IMR-90 (cell line): ENCODE data around the gene TANGO2. TPM values are rescaled to one million over a fixed set of nuclear protein-coding genes. Genes with fewer than 3 reads are reported as not detected.

Experiments used
- ATAC-seq: fragments of 200-7000 bp; cut with Tn5 transposase; 2 replicates; pipeline ENCODE4 v1.9.1; 2020; ENCODE audit warnings: low read depth, mild to moderate bottlenecking, moderate library complexity
- BruUV-seq: library from RNA; stranded (reverse); fragments of 400-500 nt; replicated peaks from 2 replicates; lab custom pipeline; 2021; lab: Mats Ljungman, UMichigan
- CTCF ChIA-PET: fragments of 300-600 bp; formaldehyde crosslinking; extraction: SDS; loops from one replicate; lab custom pipeline; 2021; ENCODE audit warnings: antibody characterized with exemption; lab: Yijun Ruan, JAX
- POLR2A ChIA-PET: fragments of 300-600 bp; sonication (Branson Sonifier 250); formaldehyde crosslinking; loops from one replicate; lab custom pipeline; 2022; ENCODE audit warnings: antibody characterized with exemption; ENCODE audit not compliant: unreplicated experiment; lab: Charles Lee
- DNase-seq: peaks from one replicate; pipeline ENCODE4 v3.0.0; 2013
- H2AFZ ChIP-seq: replicated peaks from 2 replicates; pipeline ENCODE3; 2013; ENCODE audit warnings: low read length, mild to moderate bottlenecking; ENCODE audit not compliant: poor library complexity
- H2AK5ac ChIP-seq: 2 replicates; pipeline ENCODE4 v1.6.1; 2013; ENCODE audit warnings: low read depth, low read length, inconsistent platforms
- H2AK9ac ChIP-seq: replicated peaks from 2 replicates; pipeline ENCODE3; 2013; ENCODE audit warnings: mild to moderate bottlenecking, low read depth, low read length, moderate library complexity; ENCODE audit not compliant: poor library complexity
- H2BK120ac ChIP-seq: 2 replicates; pipeline ENCODE4 v1.6.1; 2013; ENCODE audit warnings: low read depth, low read length, inconsistent platforms
- H2BK15ac ChIP-seq: 3 replicates; pipeline ENCODE4 v1.6.1; 2013; ENCODE audit warnings: low read depth, low read length, inconsistent platforms
- H2BK20ac ChIP-seq: 2 replicates; pipeline ENCODE4 v1.6.1; 2013; ENCODE audit warnings: low read depth, mild to moderate bottlenecking, inconsistent platforms, low read length, moderate library complexity
- H2BK5ac ChIP-seq: 2 replicates; pipeline ENCODE4 v1.6.1; 2013; ENCODE audit warnings: mild to moderate bottlenecking, low read depth, low read length, inconsistent platforms; ENCODE audit not compliant: poor library complexity, severe bottlenecking
- H3K14ac ChIP-seq: replicated peaks from 2 replicates; pipeline ENCODE4 v1.6.1; 2013; ENCODE audit warnings: low read depth, low read length, inconsistent platforms
- H3K18ac ChIP-seq: 2 replicates; pipeline ENCODE4 v1.6.1; 2013; ENCODE audit warnings: low read depth, low read length, control low read depth
- H3K23ac ChIP-seq: 2 replicates; pipeline ENCODE4 v1.6.1; 2013; ENCODE audit warnings: low read depth, low read length, inconsistent platforms
- H3K27ac ChIP-seq: 2 replicates; pipeline ENCODE4 v1.5.1; 2013; ENCODE audit warnings: mild to moderate bottlenecking, control low read depth, low read length; ENCODE audit not compliant: insufficient read depth
- H3K27me3 ChIP-seq: 2 replicates; pipeline ENCODE4 v1.6.1; 2013; ENCODE audit warnings: low read length; ENCODE audit not compliant: control insufficient read depth, insufficient read depth
- H3K36me3 ChIP-seq: 2 replicates; pipeline ENCODE4 v1.6.1; 2013; ENCODE audit warnings: low read length, mixed read lengths; ENCODE audit not compliant: control insufficient read depth, insufficient read depth
- H3K4ac ChIP-seq: 2 replicates; pipeline ENCODE4 v1.6.1; 2013; ENCODE audit warnings: low read depth, low read length, inconsistent platforms
- H3K4me1 ChIP-seq: 2 replicates; pipeline ENCODE4 v1.6.1; 2013; ENCODE audit warnings: low read length, mixed read lengths; ENCODE audit not compliant: control insufficient read depth, insufficient read depth
- H3K4me2 ChIP-seq: 2 replicates; pipeline ENCODE4 v1.6.1; 2013; ENCODE audit warnings: low read depth, mild to moderate bottlenecking, control low read depth, low read length, moderate library complexity
- H3K4me3 ChIP-seq: 2 replicates; pipeline ENCODE4 v1.5.1; 2013; ENCODE audit warnings: low read depth, mild to moderate bottlenecking, control low read depth, low read length, moderate library complexity; ENCODE audit not compliant: insufficient read depth
- H3K56ac ChIP-seq: 2 replicates; pipeline ENCODE4 v1.6.1; 2013; ENCODE audit warnings: low read length, inconsistent platforms; ENCODE audit not compliant: insufficient read depth; ENCODE audit errors: extremely low read depth
- H3K79me1 ChIP-seq, 2 experiments: 2 replicates each; pipeline ENCODE4 v1.6.1; 2013; ENCODE audit warnings: low read length in 2 of 2, inconsistent platforms in 1 of 2, low read depth in 1 of 2
- H3K9ac ChIP-seq: 2 replicates; pipeline ENCODE4 v1.6.1; 2013; ENCODE audit warnings: low read depth, low read length, control low read depth
- H3K9me1 ChIP-seq: 2 replicates; pipeline ENCODE4 v1.6.1; 2013; ENCODE audit warnings: low read length, inconsistent platforms; ENCODE audit not compliant: insufficient read depth
- H3K9me3 ChIP-seq: 2 replicates; pipeline ENCODE4 v1.6.1; 2013; ENCODE audit warnings: low read length; ENCODE audit not compliant: control insufficient read depth, insufficient read depth
- H4K20me1 ChIP-seq: 2 replicates; pipeline ENCODE4 v1.6.1; 2013; ENCODE audit warnings: low read length, inconsistent platforms; ENCODE audit not compliant: insufficient read depth
- H4K5ac ChIP-seq: 2 replicates; pipeline ENCODE4 v1.6.1; 2013; ENCODE audit warnings: mild to moderate bottlenecking, low read depth, low read length, control low read depth
- H4K8ac ChIP-seq, 2 experiments: 2 replicates each; pipeline ENCODE4 v1.6.1; 2013; ENCODE audit warnings: low read depth in 2 of 2, low read length in 2 of 2, control low read depth in 1 of 2, inconsistent platforms in 1 of 2
- H4K91ac ChIP-seq: 2 replicates; pipeline ENCODE4 v1.6.1; 2013; ENCODE audit warnings: low read depth, low read length, inconsistent platforms; ENCODE audit not compliant: insufficient read depth
- BHLHE40 ChIP-seq: fragments of 150-350 bp; IDR thresholded peaks from 2 replicates; pipeline ENCODE4 v1.6.1; 2016; ENCODE audit warnings: mild to moderate bottlenecking, low read depth, low read length
- ELK1 ChIP-seq: fragments of 150-350 bp; IDR thresholded peaks from 2 replicates; pipeline ENCODE4 v1.6.1; 2016; ENCODE audit warnings: low read depth, mild to moderate bottlenecking, low read length, moderate library complexity, borderline replicate concordance
- NFE2L2 ChIP-seq: fragments of 150-350 bp; IDR thresholded peaks from 2 replicates; pipeline ENCODE4 v1.6.1; 2016; ENCODE audit warnings: low read depth, mild to moderate bottlenecking, low read length
- POLR2A ChIP-seq: IDR thresholded peaks from 2 replicates; pipeline ENCODE4 v1.6.1; 2012; ENCODE audit warnings: mild to moderate bottlenecking, low read depth, low read length
- RCOR1 ChIP-seq: IDR thresholded peaks from 2 replicates; pipeline ENCODE4 v1.6.1; 2012; ENCODE audit warnings: mild to moderate bottlenecking, low read length, improper control_type of control experiment; ENCODE audit not compliant: insufficient replicate concordance
- WGBS, 2 experiments: methylation state at CpG; one replicate each; pipeline versions ENCODE4 v1.1.5 to v1.1.7; 2013; ENCODE audit warnings: missing lambda C conversion rate in 2 of 2; ENCODE audit not compliant: insufficient read length in 1 of 2; ENCODE audit errors: extremely low coverage in 2 of 2; 5-methylcytosine and 5-hydroxymethylcytosine counted together
- dilution Hi-C: fragments of 300-500 bp; cut with HindIII; formaldehyde crosslinking; loops from one replicate; pipeline ENCODE4 v1.14.3; 2018; ENCODE audit warnings: low sequenced_read_pairs; ENCODE audit not compliant: unreplicated experiment
- in situ Hi-C: fragments of 300-500 bp; cut with MboI; formaldehyde crosslinking; loops from 3 replicates; pipeline ENCODE4 v1.14.3; 2019; ENCODE audit warnings: low sequenced_read_pairs, inconsistent platforms, mixed read lengths
- intact Hi-C: fragments of 100-400 bp; cut with micrococcal nuclease; formaldehyde crosslinking; loops from 2 replicates; pipeline ENCODE4 v1.10.0; 2022
- polyA plus RNA-seq, 3 experiments: library from polyadenylated mRNA; depleted of rRNA; stranded (reverse); fragments of >200 nt; gene quantifications; 2 replicates each; pipeline ENCODE4 v1.2.3, GENCODE V29; 2012; ENCODE audit warnings: low replicate concordance in 1 of 3
- total RNA-seq: library from RNA; depleted of rRNA; stranded (reverse); fragments of >200 nt; gene quantifications from 2 replicates; pipeline ENCODE4 v1.2.3, GENCODE V29; 2012

Gene TANGO2
- total and polyA plus RNA-seq, 2 of the 4 experiments (the other 2 are of a cell fraction) = 45.1 to 75.1 TPM

- TF ChIP-seq RCOR1 = no peak
Observed at GRCh38 chr22:20010307-20011122, 10.4 kb upstream of the TANGO2 start (continued).

GRCh38 chr22:20011123-20011992 is 9.6 kb upstream of the TANGO2 start:
- Histone ChIP-seq H4K91ac (no peak overlapping the region), H2AFZ (no peak overlapping the region), H4K20me1 (no peaks in the 10 kb centered on the region), H2AK5ac (no peak overlapping the region), H3K18ac (no peak overlapping the region), H4K5ac (no peak overlapping the region), H3K4me1 (no peaks in the 10 kb centered on the region), H3K4me2 (no peak overlapping the region), H3K79me1 (no peaks in the 10 kb centered on the region), H3K27ac (no peak overlapping the region), H3K4me3 (no peak overlapping the region), H2BK15ac (no peak overlapping the region), H2BK20ac (no peak overlapping the region), H2BK5ac (no peak overlapping the region), H3K9ac (no peak overlapping the region), H4K8ac (no peak overlapping the region), H3K56ac (no peak overlapping the region), H2BK120ac (no peak overlapping the region), H3K14ac (no peak overlapping the region), H3K27me3 (peaks cover 24% of the 10 kb centered on the region), H3K9me3 (no peaks in the 10 kb centered on the region), H3K9me1 (no peaks in the 10 kb centered on the region), H3K36me3 (no peaks in the 10 kb centered on the region), H3K23ac (no peak overlapping the region), H2AK9ac (no peak overlapping the region), H3K4ac (no peak overlapping the region)
- in situ Hi-C loops (loop anchor here (5.0 kb wide), 1 partner anchor 39 kb away; no protein-coding TSS in a partner anchor), intact Hi-C loops (loop anchor here (5.0 kb wide), 1 partner anchor 279 kb away; no protein-coding TSS in a partner anchor), dilution Hi-C loops (no loop called here)
- ATAC-seq (no peak), DNase-seq (no peak)
- ChIA-PET CTCF (interaction anchor here (0.7 to 0.8 kb wide), 2 partner anchors 9 to 76 kb away, joined by 3 to 9 read pairs; no protein-coding TSS in a partner anchor), POLR2A (no interaction called here)
- no TSS peak for BruUV-seq
- TF ChIP-seq NFE2L2 = no peak
- no peak for TF ChIP-seq POLR2A
- TF ChIP-seq BHLHE40 = no peak
- no peak for TF ChIP-seq ELK1
- WGBS, 2 experiments = 76% methylated on average over 10 of the region's 20 CpGs; no CpG with 5 or more reads in 1 of the 2 experiments
